HS-5 (cell line): ENCODE data around the gene GOLGA6L9.
"Not testable (repeated sequence)": the region's sequence is repeated elsewhere in the genome, so short reads cannot be mapped to it uniquely, and the experiment has no call there.

Source experiments
- DNase-seq: peaks from one replicate; pipeline ENCODE4 v3.0.0-alpha.2; 2012; ENCODE audit warnings: low read depth

GOLGA6L9 gene, protein sequence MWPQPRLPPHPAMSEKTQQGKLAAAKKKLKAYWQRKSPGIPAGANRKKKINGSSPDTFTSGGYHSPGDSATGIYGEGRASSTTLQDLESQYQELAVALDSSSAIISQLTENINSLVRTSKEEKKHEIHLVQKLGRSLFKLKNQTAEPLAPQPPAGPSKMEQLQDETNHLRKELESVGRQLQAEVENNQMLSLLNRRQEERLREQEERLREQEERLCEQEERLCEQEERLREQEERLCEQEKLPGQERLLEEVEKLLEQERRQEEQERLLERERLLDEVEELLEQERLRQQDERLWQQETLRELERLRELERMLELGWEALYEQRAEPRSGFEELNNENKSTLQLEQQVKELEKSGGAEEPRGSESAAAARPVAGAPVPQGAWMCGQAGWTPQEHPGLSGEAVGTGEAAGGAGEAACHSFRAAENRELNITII

GRCh38 chr15:82429693-82430092 is at the start of gene GOLGA6L9:
Gene GOLGA6L9 (plus strand): TSS chr15:82429816. CDS start chr15:82430080, 264 bp downstream.
- DNase-seq = not testable (repeated sequence)

DNA sequence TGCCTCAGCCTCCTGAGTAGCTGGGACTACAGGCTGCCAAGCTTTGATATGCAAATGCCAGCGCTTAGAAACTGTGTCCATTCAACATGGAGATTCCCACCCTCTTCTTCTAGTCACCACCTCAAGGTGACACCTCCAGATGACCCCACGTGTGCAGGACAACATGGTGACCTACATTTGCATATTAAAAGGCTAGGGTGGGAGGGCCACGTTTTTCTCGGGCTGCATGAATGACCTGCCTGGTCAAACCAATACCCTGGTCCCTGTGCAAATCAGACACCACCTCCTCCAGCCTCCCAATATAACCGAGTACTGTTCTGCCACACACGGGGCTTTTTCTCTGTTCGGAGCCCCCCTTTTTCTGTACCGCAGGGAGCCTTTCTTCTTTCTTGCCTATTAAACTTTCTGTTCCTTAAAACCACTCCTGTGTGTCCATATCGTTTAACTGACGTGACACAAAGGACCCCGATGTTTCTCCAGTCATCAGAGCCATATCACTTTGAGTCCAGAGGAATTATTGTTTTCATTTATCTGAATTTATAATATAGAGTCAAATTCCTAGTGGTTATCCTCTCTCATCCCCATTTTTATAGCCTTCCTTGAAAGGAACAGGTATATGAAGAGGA is 48.2 kb upstream of the GOLGA6L9 start:
- DNase-seq = not testable (repeated sequence)

- DNase-seq = not testable (repeated sequence)
Measured at GRCh38 chr15:82387209-82387608, 42.4 kb upstream of the GOLGA6L9 start.

DNA sequence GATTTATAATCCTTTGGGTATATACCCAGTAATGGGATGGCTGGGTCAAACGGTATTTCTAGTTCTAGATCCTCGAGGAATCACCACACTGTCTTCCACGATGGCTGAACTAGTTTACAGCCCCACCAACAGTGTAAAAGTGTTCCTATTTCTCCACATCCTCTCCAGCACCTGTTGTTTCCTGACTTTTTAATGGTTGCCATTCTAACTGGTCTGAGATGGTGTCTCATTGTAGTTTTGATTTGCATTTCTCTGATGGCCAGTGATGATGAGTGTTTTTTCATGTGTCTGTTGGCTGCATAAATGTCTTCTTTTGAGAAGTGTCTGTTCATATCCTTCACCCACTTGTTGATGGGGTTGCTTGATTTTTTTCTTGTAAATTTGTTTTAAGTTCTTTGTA is 39.5 kb upstream of the GOLGA6L9 start:
- not testable (repeated sequence) for DNase-seq

- DNase-seq = not testable (repeated sequence)
Measured at GRCh38 chr15:82392077-82392476, 37.5 kb upstream of the GOLGA6L9 start.

- no peak for DNase-seq
Measured at GRCh38 chr15:82393671-82394070, 35.9 kb upstream of the GOLGA6L9 start.

DNA sequence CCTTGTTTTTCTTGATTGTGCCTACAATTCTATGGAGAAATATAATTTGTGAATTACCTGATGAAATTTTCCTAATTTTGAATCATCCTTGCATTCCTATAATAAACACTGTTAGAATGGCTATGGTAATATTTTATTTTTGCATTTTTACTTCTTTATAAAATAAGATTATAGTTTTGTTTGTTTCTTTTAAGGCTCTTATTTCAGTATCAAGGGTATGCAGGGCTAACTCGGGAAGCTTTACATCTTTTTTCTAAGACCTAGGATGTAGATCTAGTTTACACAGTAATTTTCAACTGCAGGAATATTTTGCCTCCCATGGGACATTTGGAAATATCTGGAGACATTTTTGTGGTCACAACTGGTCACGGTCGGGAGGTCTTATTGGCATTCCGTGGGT is 33.8 kb upstream of the GOLGA6L9 start:
- not testable (repeated sequence) for DNase-seq

- no peak for DNase-seq
Measured at GRCh38 chr15:82397817-82398216, 31.8 kb upstream of the GOLGA6L9 start.

DNA sequence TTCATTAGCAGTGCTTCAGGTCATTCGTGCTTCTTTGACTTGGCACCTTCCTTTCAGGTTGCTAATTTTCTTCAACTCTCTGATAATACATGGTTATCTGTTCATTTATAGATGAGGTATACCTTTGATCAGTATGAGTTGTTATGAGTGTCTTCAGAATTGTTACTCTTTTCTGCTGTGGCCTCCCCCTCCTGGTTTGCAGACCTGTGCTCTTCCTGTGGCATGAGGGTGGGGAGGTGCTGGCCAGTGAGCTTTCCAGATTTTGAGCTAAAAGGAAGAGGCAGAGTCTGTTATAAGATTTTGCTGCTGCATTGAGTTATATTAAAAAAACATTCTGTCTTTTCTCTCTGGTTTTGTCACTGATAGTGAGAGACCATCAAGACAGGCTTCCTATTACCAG is 30.8 kb upstream of the GOLGA6L9 start:
- DNase-seq = no peak

- not testable (repeated sequence) for DNase-seq
Measured at GRCh38 chr15:82399366-82400103, 30.1 kb upstream of the GOLGA6L9 start.

DNA sequence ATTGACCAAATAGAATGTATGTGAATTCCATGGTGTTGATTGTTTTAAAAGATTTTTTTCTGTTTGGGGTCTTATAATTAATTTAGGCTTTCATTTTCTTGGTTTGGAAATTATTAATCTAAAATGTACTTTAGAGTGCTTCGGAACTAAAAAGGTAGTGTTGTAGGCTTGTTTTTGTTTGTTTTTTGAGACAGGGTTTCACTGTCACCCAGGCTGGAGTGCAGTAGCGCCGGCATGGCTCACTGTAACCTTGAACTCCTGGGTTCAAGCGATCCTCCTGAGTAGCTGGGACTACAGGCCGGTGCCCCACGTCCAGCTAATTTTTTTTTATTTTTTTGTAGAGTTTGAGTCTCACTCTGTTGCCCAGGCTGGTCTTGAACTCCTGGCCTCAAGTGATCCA is 27.7 kb upstream of the GOLGA6L9 start:
- not testable (repeated sequence) for DNase-seq

DNA sequence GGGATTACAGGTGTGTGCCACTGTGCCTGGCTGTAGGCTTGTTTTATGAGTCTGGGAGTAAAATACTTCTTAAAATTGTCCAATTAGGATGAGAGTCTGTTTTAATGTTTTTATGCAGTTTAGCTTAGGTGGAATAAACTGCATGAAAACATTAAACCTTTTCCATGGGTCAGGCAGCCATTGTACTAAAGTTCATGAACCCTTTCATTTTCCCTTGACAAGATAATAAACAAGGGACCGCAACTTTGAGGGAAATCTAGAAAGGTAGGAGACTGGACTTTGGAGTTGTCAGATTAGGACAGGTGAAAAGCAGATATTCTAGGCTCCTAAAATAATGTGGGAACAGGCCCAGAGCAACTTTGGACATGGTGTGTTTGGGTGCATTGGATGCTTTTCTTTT is 27.3 kb upstream of the GOLGA6L9 start:
- not testable (repeated sequence) for DNase-seq

DNA sequence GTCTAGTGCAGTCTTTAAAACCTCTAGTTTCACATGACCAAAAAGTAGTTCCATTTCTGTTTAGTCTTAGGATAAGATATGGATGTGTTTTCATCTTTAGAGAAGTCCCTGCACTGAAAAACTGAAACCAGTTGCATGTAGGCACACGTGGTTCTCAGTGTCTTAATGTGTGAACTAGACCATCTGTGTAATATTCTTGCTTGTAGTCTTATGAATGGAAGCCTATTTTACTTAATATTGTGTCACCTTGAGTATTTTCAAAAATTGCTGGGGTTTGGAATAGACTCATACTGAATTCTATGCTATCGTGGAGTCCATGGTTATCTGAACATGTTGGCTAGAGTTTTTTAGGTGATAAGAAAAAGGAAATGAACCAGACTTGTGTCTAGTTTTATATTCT is 23.4 kb upstream of the GOLGA6L9 start:
- DNase-seq = not testable (repeated sequence)

DNA sequence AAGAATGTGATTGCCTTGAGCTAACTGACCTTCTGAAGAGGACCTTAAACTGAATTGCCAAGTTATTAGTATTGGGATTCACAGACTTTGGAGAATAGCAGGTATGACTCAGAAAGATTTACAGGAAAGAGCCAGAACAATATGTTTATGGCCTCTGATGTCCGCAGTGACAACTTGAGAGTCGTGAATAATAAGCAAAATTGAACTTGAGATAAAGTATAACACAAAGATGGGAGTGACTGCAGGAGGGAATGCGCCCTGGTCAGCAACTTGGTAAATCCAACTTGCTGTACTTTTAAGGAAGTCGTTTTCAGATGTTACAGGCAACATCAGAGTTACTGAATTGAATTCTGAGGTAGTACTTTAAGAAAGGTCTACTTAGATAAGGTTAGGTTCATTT is 19.3 kb upstream of the GOLGA6L9 start:
- not testable (repeated sequence) for DNase-seq

DNA sequence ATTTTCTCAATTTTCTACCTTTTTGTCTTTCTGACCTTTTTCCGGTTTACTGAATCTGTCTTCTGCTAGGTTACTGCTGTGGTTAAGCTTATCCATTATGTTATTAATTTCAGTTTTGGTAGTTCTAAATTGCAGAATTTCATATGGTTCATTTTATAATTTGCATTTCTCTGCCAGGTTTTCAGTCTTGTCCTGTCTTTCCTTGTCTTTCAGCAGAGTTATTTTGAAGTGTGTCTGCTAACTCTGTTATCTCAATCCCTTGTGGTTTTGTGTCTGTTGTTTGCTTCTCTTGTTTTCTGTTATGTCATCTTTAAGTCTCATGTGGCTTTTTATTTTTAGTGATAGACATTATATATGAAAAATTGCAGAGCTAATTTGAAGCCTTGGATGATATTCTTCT is 18.0 kb upstream of the GOLGA6L9 start:
- DNase-seq = not testable (repeated sequence)

- not testable (repeated sequence) for DNase-seq
Measured at GRCh38 chr15:82414525-82415191, 15.0 kb upstream of the GOLGA6L9 start.

DNA sequence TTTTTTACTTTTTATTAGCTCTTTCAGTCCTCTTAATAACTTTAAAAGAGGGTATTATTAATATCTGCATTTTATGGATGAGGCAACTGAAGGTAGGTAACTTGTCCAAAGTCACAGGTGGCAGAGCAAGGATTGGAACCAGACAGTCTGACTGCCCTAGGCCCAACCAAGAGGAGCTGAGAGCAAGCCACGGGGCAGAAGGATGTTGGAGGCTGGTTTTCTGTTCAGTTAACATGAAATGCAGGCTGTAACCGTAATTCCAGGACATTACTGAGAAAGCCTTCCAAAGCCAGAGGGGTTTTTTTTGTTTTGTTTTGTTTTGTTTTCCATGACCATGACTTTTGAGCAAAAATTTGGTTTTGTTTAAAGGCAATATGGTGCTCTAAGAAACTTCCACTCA is 9.1 kb upstream of the GOLGA6L9 start:
- not testable (repeated sequence) for DNase-seq

- DNase-seq = not testable (repeated sequence)
Measured at GRCh38 chr15:82420966-82421365, 8.7 kb upstream of the GOLGA6L9 start.

GRCh38 chr15:82427117-82427516 is 2.5 kb upstream of the GOLGA6L9 start:
- not testable (repeated sequence) for DNase-seq

- DNase-seq = not testable (repeated sequence)
Measured at GRCh38 chr15:82445420-82445819, 15.8 kb downstream of the GOLGA6L9 start.

- DNase-seq = not testable (repeated sequence)
Measured at GRCh38 chr15:82457336-82457735, 27.7 kb downstream of the GOLGA6L9 start.

- not testable (repeated sequence) for DNase-seq
Measured at GRCh38 chr15:82465629-82466028, 36.0 kb downstream of the GOLGA6L9 start.
